Mucosa of gallbladder (tissue), 1 donor: ENCODE data around the gene TMEM174. TPM values are rescaled to one million over a fixed set of nuclear protein-coding genes. Genes with fewer than 3 reads are reported as not detected.
A peak's percentile ranks its signal among the peaks of the same experiment; 100 is the strongest.
"Not testable (repeated sequence)": the region's sequence is repeated elsewhere in the genome, so short reads cannot be mapped to it uniquely, and the experiment has no call there.

Source experiments
- DNase-seq: peaks from one replicate; pipeline ENCODE4 v3.0.0-alpha.2; 2020; ENCODE audit warnings: low spot score
- total RNA-seq: library from RNA; stranded (reverse); gene quantifications from one replicate; pipeline ENCODE4 v1.2.1, GENCODE V29; 2021
- donor health status: DM: no; HTN: no; CAD: no.

TMEM174 gene
- total RNA-seq, 1 donor from 2014 or later = not detected

GRCh38 chr5:73193592-73193991 is 20.6 kb downstream of the TMEM174 start:
- no peak for DNase-seq

- DNase-seq = no peak
Measured at GRCh38 chr5:73196201-73196600, 23.2 kb downstream of the TMEM174 start.

DNA sequence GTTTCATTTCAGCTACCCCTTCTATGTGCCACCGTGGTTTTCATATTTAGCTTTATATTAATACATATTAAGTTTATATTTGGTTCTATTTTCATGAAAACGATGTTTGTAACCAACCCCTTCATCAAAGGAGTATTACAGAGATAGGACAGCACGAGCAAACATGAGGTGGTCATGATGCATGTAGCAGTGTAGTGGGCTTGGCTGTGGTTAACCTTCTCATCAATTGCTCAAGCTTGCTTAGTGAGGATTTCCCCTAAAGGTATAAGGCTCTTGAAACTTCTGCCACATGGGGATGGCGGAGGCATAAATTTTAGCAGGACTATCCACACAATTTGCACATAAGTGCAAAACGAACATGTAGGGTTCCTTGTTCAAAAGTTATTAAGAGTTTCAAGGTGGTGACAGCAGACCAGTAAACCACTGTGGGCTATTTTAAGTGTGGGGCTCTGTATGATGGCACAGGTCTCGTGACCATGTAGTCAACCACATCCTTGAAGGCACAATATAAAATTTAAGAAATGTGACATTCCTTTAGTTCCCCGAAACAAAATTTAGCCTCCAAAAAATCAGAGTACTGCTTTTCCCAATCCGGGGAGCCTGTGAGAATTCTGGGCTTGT is 24.8 kb downstream of the TMEM174 start:
- no peak for DNase-seq

DNA sequence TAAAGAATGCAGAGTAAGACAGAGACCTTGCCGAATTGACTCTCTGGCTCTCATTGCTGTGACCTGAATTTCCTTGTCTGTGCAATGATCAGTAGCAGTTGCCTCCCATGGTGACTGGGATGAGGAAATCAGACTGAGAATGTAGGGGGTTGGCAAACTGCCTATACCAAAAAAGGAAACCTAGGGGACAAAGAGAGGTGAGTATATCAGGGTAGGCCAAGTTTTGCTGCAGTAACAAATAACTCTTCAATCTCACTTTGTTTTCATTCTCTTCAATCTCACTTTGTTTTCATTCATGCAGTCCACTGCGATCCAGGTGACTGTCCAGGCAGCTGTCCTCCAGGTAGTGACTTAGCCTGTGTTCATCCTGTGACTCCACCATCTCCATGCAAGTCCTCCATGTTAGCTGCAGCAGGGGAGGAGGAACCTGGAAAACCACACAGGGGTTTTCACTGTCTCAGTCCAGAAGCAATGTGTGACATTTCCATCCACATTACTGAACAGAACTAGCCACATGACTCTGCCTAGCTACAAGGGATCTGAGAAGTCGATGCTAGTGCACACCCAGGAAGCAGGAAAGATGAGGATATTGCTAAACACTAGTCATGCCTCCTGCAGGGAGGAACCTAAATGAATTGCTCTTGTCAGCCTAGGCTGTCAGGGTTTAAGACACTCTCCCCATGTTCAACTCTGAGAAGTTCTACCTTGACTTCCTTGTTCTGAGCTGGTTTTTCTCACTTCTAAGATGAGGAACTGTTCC is 26.0 kb downstream of the TMEM174 start:
- no peak for DNase-seq

GRCh38 chr5:73199671-73200070 is 26.7 kb downstream of the TMEM174 start:
- DNase-seq = no peak

DNA sequence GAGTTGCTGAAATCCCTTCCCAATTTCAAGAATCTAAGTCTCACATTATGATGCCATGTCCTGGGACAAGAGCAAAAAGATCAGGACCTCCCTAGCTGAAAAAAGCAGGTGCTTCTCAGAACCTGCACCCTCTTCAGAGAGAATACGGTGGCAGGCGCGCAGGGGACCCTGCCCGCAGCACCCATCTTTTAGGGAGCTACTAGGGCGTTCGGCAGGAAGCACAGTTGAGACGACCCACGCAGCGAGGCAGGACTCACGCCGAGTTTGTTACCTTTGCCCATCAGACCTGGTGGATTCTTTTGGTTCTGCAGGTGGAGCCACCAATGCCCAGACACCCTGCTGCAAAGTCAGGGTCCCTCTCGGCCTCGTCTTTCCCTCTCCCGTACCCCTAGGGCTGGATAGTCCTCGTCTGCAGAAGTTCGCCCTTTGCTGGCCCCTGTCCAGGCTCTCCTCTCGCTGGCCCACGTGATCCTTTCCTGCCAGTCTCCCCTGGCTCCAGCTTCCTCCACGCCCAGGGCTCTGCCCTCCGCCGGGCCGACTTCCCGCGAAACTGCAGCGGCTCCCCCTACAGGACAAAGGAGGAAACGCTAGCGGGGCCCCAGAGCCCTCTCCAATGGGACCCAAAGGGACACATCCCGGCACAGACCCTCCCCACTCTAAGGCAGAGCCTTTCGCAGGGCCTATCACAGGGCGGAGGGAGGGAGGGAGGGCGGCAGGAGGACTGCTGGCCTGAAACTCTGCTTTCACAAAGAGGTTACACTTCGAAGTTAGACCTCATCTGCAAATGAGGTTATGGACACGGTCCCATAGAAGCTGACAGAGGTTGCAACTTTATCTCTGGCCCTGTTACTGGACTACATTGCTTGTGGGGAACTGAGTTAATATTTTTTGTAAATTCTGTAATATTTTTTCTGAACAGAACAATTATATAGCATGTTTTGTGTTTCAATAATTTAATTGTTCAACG is 28.8 kb downstream of the TMEM174 start:
- DNase-seq = peak; percentile 86

DNA sequence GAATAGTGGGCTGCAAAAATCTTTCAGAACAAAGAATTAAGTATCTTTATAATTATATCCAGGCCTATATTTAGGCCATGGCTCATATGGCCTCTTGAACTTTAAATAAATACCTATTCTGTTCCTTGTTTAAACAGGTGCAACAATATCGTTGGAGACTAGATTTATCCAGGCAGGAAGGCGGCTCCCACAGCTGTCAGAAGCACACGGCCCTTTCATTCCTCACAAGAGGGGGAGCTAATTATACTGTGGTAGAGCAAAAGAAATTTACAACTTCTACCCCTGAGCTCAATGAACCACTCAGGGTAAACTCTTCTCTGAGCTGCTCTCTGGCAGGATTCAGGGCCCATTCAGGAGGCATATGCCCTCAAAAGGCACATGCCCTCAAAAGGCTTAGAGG is 31.3 kb downstream of the TMEM174 start:
- no peak for DNase-seq

GRCh38 chr5:73204733-73205132 is 31.7 kb downstream of the TMEM174 start:
- no peak for DNase-seq

- no peak for DNase-seq
Measured at GRCh38 chr5:73205305-73205704, 32.3 kb downstream of the TMEM174 start.

DNA sequence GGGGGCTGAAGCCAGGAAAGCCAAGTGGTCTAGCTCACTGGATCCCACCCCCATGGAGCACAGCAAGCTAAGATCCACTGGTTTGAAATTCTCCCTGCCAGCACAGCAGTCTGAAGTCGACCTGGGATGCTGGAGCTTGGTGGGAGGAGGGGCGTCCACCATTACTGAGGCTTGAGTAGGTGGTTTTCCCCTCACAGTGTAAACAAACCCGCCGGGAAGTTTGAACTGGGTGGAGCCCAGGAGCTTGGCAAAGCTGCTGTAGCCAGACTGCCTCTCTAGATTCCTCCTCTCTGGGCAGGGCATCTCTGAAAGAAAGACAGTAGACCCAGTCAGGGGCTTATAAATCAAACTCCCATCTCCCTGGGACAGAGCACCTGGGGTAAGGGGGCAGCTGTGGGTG is 34.2 kb downstream of the TMEM174 start:
- not testable (repeated sequence) for DNase-seq

GRCh38 chr5:73209075-73209474 is 36.1 kb downstream of the TMEM174 start:
- DNase-seq = not testable (repeated sequence)

DNA sequence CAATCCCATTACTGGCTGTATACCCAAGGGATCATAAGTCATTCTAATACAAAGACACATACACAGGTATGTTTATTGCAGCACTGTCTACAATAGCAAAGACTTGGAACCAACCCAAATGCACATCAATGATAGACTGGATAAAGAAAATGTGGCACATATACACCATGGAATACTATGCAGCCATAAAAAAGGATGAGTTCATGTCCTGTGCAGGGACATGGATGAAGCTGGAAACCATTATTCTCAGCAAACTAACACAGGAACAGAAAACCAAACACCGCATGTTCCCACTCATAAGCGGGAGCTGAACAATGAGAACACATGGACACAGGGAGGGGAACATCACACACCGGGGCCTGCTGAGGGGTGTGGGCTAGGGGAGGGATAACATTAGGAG is 39.7 kb downstream of the TMEM174 start:
- DNase-seq = not testable (repeated sequence)

DNA sequence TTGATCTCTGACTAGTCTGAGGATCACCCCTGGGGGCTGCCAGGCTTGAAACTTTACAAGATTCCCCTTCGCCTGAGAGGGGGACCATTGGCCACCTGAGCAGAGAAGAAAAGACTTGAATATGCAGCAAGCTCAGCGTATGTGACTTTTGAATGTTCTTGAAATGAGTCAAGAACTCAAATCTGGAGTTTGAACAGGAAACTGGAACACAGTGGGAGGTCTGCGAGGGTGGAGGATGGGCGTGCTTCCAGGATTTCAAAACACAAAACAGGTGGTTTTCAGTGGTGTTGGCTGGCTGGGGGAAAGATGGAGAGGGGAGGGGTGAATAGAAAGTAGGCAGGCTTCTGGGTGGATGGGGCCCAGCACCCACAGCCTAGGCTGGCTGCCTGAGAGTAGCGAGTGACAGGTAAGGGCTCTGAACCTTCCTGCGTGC is 40.6 kb downstream of the TMEM174 start:
- DNase-seq = no peak

DNA sequence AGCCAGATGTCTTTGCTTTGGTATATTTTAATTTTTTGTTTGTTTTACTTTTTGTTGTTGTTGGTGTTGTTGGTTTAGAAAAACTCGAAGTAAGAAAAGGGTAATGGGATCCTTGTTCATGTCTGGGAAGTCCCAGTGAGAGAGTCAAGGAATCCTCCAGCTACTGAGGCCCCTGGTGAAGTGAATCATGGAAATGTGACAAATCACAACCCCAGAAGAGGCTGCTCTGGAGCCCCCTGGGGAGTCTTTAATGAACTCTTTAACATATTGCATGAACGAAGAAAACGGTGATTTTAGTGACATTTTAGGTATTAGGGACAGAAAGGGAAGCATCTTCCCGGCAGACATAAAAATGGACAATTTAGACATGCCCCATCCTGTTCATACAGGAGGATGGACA is 41.3 kb downstream of the TMEM174 start:
- DNase-seq = no peak

GRCh38 chr5:73214996-73215395 is 42.0 kb downstream of the TMEM174 start:
- DNase-seq = no peak

- no peak for DNase-seq
Measured at GRCh38 chr5:73215531-73215890, 42.5 kb downstream of the TMEM174 start.

GRCh38 chr5:73215891-73216610 is 43.1 kb downstream of the TMEM174 start:
- DNase-seq = peak; percentile 80

DNA sequence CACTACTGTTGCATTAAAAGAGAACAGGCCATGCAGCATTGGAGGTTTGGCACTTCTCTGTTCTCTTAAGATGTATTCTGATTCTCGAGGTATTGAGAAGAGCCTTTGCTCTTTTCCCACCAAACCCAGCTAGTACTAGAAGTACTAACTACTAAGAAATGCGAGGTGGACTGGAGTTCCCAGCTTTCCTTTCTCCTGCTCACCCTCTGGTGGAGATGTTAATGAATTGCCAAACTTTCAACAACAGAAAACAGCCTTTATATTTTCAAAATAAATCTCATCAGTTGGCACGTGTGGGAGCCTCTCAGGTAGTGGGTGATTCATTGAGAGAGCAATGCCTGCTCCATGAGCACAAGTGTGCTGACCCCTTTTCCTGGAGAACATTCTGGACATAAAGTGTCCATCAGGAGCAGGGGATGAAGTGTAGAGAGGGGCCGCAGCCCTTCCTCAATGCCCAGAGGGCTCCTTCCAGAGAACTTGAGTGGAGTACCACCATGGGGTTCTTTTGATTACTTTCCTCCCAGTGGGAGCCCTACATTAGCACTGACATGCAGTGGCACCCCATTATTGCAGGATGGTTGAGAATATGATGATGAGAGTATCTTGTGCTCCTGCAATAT is 45.7 kb downstream of the TMEM174 start:
- no peak for DNase-seq

DNA sequence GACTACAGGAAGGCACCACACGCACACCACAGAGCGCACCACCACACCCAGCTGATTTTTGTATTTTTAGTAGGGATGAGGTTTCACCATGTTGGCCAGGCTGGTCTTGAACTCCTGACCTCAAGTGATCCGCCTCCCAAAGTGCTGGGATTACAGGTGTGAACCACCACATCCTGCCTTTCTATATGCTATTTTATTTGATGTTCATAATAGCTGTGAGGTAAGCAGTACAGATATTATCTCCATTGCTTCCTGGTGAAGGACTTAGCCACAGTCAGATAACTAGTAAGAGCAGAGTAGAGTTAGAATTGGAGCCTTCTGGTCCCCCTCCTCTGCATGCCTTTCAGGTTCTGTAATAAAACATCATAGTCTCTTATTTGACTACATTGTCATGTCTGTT is 46.3 kb downstream of the TMEM174 start:
- DNase-seq = not testable (repeated sequence)

DNA sequence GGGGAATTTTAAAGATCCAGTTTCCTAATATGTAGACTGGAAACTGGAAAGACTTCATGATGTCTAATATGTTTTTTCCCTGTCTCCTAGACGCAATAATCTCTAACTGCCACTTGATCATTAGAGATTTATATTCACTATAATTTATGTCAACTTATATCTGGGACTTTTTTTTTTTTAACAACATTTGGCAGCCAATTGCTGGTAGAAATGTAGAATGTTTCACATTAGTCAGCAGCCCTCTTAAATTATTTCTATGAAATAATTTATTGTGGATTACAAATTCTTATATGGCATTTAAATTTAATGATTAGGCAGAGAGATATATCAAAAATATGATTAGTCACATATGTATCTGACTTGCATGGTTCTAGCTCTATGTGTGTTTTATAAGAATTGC is 48.2 kb downstream of the TMEM174 start:
- no peak for DNase-seq

DNA sequence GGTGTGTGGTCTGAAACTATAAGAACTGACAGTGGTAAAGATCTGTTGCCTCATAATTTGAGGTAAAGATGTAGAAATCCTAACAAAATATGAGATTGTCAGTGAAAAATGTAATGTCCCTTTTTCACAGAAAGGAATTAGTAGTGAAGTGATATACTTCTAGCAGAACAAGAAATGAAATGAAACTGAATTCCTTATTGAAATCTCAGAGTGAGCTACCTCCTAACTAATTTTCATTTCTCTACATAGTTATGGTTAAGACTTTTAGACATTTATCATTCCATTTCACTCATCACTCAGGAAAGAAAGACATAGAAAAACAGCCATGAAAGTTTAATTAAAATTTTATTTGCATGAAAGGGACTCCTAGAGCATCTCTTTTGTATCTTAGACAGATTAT is 48.7 kb downstream of the TMEM174 start:
- no peak for DNase-seq
